IMR-90 (cell line): ENCODE results near the gene PAEP. TPM values are rescaled to one million over a fixed set of nuclear protein-coding genes. Genes with fewer than 3 reads are reported as not detected.

Source experiments
- ATAC-seq: fragments of 200-7000 bp; cut with Tn5 transposase; 2 replicates; pipeline ENCODE4 v1.9.1; 2020; ENCODE audit warnings: low read depth, mild to moderate bottlenecking, moderate library complexity
- BruUV-seq: library from RNA; stranded (reverse); fragments of 400-500 nt; replicated peaks from 2 replicates; lab custom pipeline; 2021; lab: Mats Ljungman, UMichigan
- CTCF ChIA-PET: fragments of 300-600 bp; formaldehyde crosslinking; extraction: SDS; loops from one replicate; lab custom pipeline; 2021; ENCODE audit warnings: antibody characterized with exemption; lab: Yijun Ruan, JAX
- POLR2A ChIA-PET: fragments of 300-600 bp; sonication (Branson Sonifier 250); formaldehyde crosslinking; loops from one replicate; lab custom pipeline; 2022; ENCODE audit warnings: antibody characterized with exemption; ENCODE audit not compliant: unreplicated experiment; lab: Charles Lee
- DNase-seq: peaks from one replicate; pipeline ENCODE4 v3.0.0; 2013
- H2AFZ ChIP-seq: replicated peaks from 2 replicates; pipeline ENCODE3; 2013; ENCODE audit warnings: low read length, mild to moderate bottlenecking; ENCODE audit not compliant: poor library complexity
- H2AK5ac ChIP-seq: 2 replicates; pipeline ENCODE4 v1.6.1; 2013; ENCODE audit warnings: low read depth, low read length, inconsistent platforms
- H2AK9ac ChIP-seq: replicated peaks from 2 replicates; pipeline ENCODE3; 2013; ENCODE audit warnings: mild to moderate bottlenecking, low read depth, low read length, moderate library complexity; ENCODE audit not compliant: poor library complexity
- H2BK120ac ChIP-seq: 2 replicates; pipeline ENCODE4 v1.6.1; 2013; ENCODE audit warnings: low read depth, low read length, inconsistent platforms
- H2BK15ac ChIP-seq: 3 replicates; pipeline ENCODE4 v1.6.1; 2013; ENCODE audit warnings: low read depth, low read length, inconsistent platforms
- H2BK20ac ChIP-seq: 2 replicates; pipeline ENCODE4 v1.6.1; 2013; ENCODE audit warnings: low read depth, mild to moderate bottlenecking, inconsistent platforms, low read length, moderate library complexity
- H2BK5ac ChIP-seq: 2 replicates; pipeline ENCODE4 v1.6.1; 2013; ENCODE audit warnings: mild to moderate bottlenecking, low read depth, low read length, inconsistent platforms; ENCODE audit not compliant: poor library complexity, severe bottlenecking
- H3K14ac ChIP-seq: replicated peaks from 2 replicates; pipeline ENCODE4 v1.6.1; 2013; ENCODE audit warnings: low read depth, low read length, inconsistent platforms
- H3K18ac ChIP-seq: 2 replicates; pipeline ENCODE4 v1.6.1; 2013; ENCODE audit warnings: low read depth, low read length, control low read depth
- H3K23ac ChIP-seq: 2 replicates; pipeline ENCODE4 v1.6.1; 2013; ENCODE audit warnings: low read depth, low read length, inconsistent platforms
- H3K27ac ChIP-seq: 2 replicates; pipeline ENCODE4 v1.5.1; 2013; ENCODE audit warnings: mild to moderate bottlenecking, control low read depth, low read length; ENCODE audit not compliant: insufficient read depth
- H3K27me3 ChIP-seq: 2 replicates; pipeline ENCODE4 v1.6.1; 2013; ENCODE audit warnings: low read length; ENCODE audit not compliant: control insufficient read depth, insufficient read depth
- H3K36me3 ChIP-seq: 2 replicates; pipeline ENCODE4 v1.6.1; 2013; ENCODE audit warnings: low read length, mixed read lengths; ENCODE audit not compliant: control insufficient read depth, insufficient read depth
- H3K4ac ChIP-seq: 2 replicates; pipeline ENCODE4 v1.6.1; 2013; ENCODE audit warnings: low read depth, low read length, inconsistent platforms
- H3K4me1 ChIP-seq: 2 replicates; pipeline ENCODE4 v1.6.1; 2013; ENCODE audit warnings: low read length, mixed read lengths; ENCODE audit not compliant: control insufficient read depth, insufficient read depth
- H3K4me2 ChIP-seq: 2 replicates; pipeline ENCODE4 v1.6.1; 2013; ENCODE audit warnings: low read depth, mild to moderate bottlenecking, control low read depth, low read length, moderate library complexity
- H3K4me3 ChIP-seq: 2 replicates; pipeline ENCODE4 v1.5.1; 2013; ENCODE audit warnings: low read depth, mild to moderate bottlenecking, control low read depth, low read length, moderate library complexity; ENCODE audit not compliant: insufficient read depth
- H3K56ac ChIP-seq: 2 replicates; pipeline ENCODE4 v1.6.1; 2013; ENCODE audit warnings: low read length, inconsistent platforms; ENCODE audit not compliant: insufficient read depth; ENCODE audit errors: extremely low read depth
- H3K79me1 ChIP-seq, 2 experiments: 2 replicates each; pipeline ENCODE4 v1.6.1; 2013; ENCODE audit warnings: low read length in 2 of 2, inconsistent platforms in 1 of 2, low read depth in 1 of 2
- H3K9ac ChIP-seq: 2 replicates; pipeline ENCODE4 v1.6.1; 2013; ENCODE audit warnings: low read depth, low read length, control low read depth
- H3K9me1 ChIP-seq: 2 replicates; pipeline ENCODE4 v1.6.1; 2013; ENCODE audit warnings: low read length, inconsistent platforms; ENCODE audit not compliant: insufficient read depth
- H3K9me3 ChIP-seq: 2 replicates; pipeline ENCODE4 v1.6.1; 2013; ENCODE audit warnings: low read length; ENCODE audit not compliant: control insufficient read depth, insufficient read depth
- H4K20me1 ChIP-seq: 2 replicates; pipeline ENCODE4 v1.6.1; 2013; ENCODE audit warnings: low read length, inconsistent platforms; ENCODE audit not compliant: insufficient read depth
- H4K5ac ChIP-seq: 2 replicates; pipeline ENCODE4 v1.6.1; 2013; ENCODE audit warnings: mild to moderate bottlenecking, low read depth, low read length, control low read depth
- H4K8ac ChIP-seq, 2 experiments: 2 replicates each; pipeline ENCODE4 v1.6.1; 2013; ENCODE audit warnings: low read depth in 2 of 2, low read length in 2 of 2, control low read depth in 1 of 2, inconsistent platforms in 1 of 2
- H4K91ac ChIP-seq: 2 replicates; pipeline ENCODE4 v1.6.1; 2013; ENCODE audit warnings: low read depth, low read length, inconsistent platforms; ENCODE audit not compliant: insufficient read depth
- BHLHE40 ChIP-seq: fragments of 150-350 bp; IDR thresholded peaks from 2 replicates; pipeline ENCODE4 v1.6.1; 2016; ENCODE audit warnings: mild to moderate bottlenecking, low read depth, low read length
- CEBPB ChIP-seq: IDR thresholded peaks from 2 replicates; pipeline ENCODE4 v1.6.1; 2012; ENCODE audit warnings: low read depth, low read length, improper control_type of control experiment
- CHD1 ChIP-seq: IDR thresholded peaks from 2 replicates; pipeline ENCODE4 v1.6.1; 2012; ENCODE audit warnings: low read depth, low read length, improper control_type of control experiment
- CTCF ChIP-seq: conservative IDR thresholded peaks from 2 replicates; pipeline ENCODE4 v1.5.1; 2012; ENCODE audit warnings: mild to moderate bottlenecking, low read depth, low read length, improper control_type of control experiment
- ELK1 ChIP-seq: fragments of 150-350 bp; IDR thresholded peaks from 2 replicates; pipeline ENCODE4 v1.6.1; 2016; ENCODE audit warnings: low read depth, mild to moderate bottlenecking, low read length, moderate library complexity, borderline replicate concordance
- FOS ChIP-seq: fragments of 150-350 bp; IDR thresholded peaks from 2 replicates; pipeline ENCODE4 v1.6.1; 2016; ENCODE audit warnings: low read depth, low read length
- MAFK ChIP-seq: IDR thresholded peaks from 2 replicates; pipeline ENCODE4 v1.6.1; 2012; ENCODE audit warnings: low read depth, low read length, improper control_type of control experiment
- MAZ ChIP-seq: IDR thresholded peaks from 2 replicates; pipeline ENCODE4 v1.6.1; 2012; ENCODE audit warnings: low read depth, mild to moderate bottlenecking, low read length, improper control_type of control experiment, moderate library complexity, borderline replicate concordance
- MXI1 ChIP-seq: IDR thresholded peaks from 2 replicates; pipeline ENCODE4 v1.6.1; 2012; ENCODE audit warnings: low read depth, mild to moderate bottlenecking, low read length, moderate library complexity, borderline replicate concordance
- NFE2L2 ChIP-seq: fragments of 150-350 bp; IDR thresholded peaks from 2 replicates; pipeline ENCODE4 v1.6.1; 2016; ENCODE audit warnings: low read depth, mild to moderate bottlenecking, low read length
- POLR2A ChIP-seq: IDR thresholded peaks from 2 replicates; pipeline ENCODE4 v1.6.1; 2012; ENCODE audit warnings: mild to moderate bottlenecking, low read depth, low read length
- RAD21 ChIP-seq: IDR thresholded peaks from 2 replicates; pipeline ENCODE4 v1.6.1; 2012; ENCODE audit warnings: low read length, improper control_type of control experiment
- RCOR1 ChIP-seq: IDR thresholded peaks from 2 replicates; pipeline ENCODE4 v1.6.1; 2012; ENCODE audit warnings: mild to moderate bottlenecking, low read length, improper control_type of control experiment; ENCODE audit not compliant: insufficient replicate concordance
- RFX5 ChIP-seq: IDR thresholded peaks from 2 replicates; pipeline ENCODE4 v1.8.0; 2012; ENCODE audit warnings: low read depth, mild to moderate bottlenecking, low read length, moderate library complexity
- SMC3 ChIP-seq: fragments of 150-350 bp; IDR thresholded peaks from 2 replicates; pipeline ENCODE4 v1.6.1; 2016; ENCODE audit warnings: low read depth, mild to moderate bottlenecking, antibody characterized with exemption, low read length, moderate library complexity
- USF2 ChIP-seq: fragments of 150-350 bp; IDR thresholded peaks from 2 replicates; pipeline ENCODE4 v1.6.1; 2017; ENCODE audit warnings: mild to moderate bottlenecking, antibody characterized with exemption, low read length, low read depth
- WGBS, 2 experiments: methylation state at CpG; one replicate each; pipeline versions ENCODE4 v1.1.5 to v1.1.7; 2013; ENCODE audit warnings: missing lambda C conversion rate in 2 of 2; ENCODE audit not compliant: insufficient read length in 1 of 2; ENCODE audit errors: extremely low coverage in 2 of 2; 5-methylcytosine and 5-hydroxymethylcytosine counted together
- dilution Hi-C: fragments of 300-500 bp; cut with HindIII; formaldehyde crosslinking; loops from one replicate; pipeline ENCODE4 v1.14.3; 2018; ENCODE audit warnings: low sequenced_read_pairs; ENCODE audit not compliant: unreplicated experiment
- in situ Hi-C: fragments of 300-500 bp; cut with MboI; formaldehyde crosslinking; loops from 3 replicates; pipeline ENCODE4 v1.14.3; 2019; ENCODE audit warnings: low sequenced_read_pairs, inconsistent platforms, mixed read lengths
- intact Hi-C: fragments of 100-400 bp; cut with micrococcal nuclease; formaldehyde crosslinking; loops from 2 replicates; pipeline ENCODE4 v1.10.0; 2022
- polyA plus RNA-seq, 3 experiments: library from polyadenylated mRNA; depleted of rRNA; stranded (reverse); fragments of >200 nt; gene quantifications; 2 replicates each; pipeline ENCODE4 v1.2.3, GENCODE V29; 2012; ENCODE audit warnings: low replicate concordance in 1 of 3
- total RNA-seq: library from RNA; depleted of rRNA; stranded (reverse); fragments of >200 nt; gene quantifications from 2 replicates; pipeline ENCODE4 v1.2.3, GENCODE V29; 2012

Gene PAEP
- total and polyA plus RNA-seq, 2 of the 4 experiments (the other 2 are of a cell fraction): not detected

GRCh38 chr9:135519179-135519971 lies 42.2 kb upstream of the PAEP start:
- H3K14ac ChIP-seq: no peak overlapping the region
- dilution Hi-C loops: no loop called here
- WGBS, 2 experiments: 92% methylated on average over 2 of the region's 10 CpGs; no CpG with 5 or more reads in 1 of the 2 experiments
- H3K9me3 ChIP-seq: no peaks in the 10 kb centered on the region
- H3K9ac ChIP-seq: no peak overlapping the region
- H2AFZ ChIP-seq: no peak overlapping the region
- no peak overlapping the region for H2BK120ac ChIP-seq
- DNase-seq (no peak), ATAC-seq (no peak)
- H3K23ac ChIP-seq: no peak overlapping the region
- no peak overlapping the region for H3K4me2 ChIP-seq
- intact Hi-C loops: no loop called here
- no peaks in the 10 kb centered on the region for H3K9me1 ChIP-seq
- in situ Hi-C loops: no loop called here
- ChIA-PET CTCF (no interaction called here), POLR2A (no interaction called here)
- no peak overlapping the region for H4K8ac ChIP-seq
- H3K36me3 ChIP-seq: no peaks in the 10 kb centered on the region
- no peaks in the 10 kb centered on the region for H4K20me1 ChIP-seq
- no peak overlapping the region for H3K4me3 ChIP-seq
- no peak overlapping the region for H3K27ac ChIP-seq
- H4K5ac ChIP-seq: no peak overlapping the region
- no peak overlapping the region for H2AK5ac ChIP-seq
- H4K91ac ChIP-seq: no peak overlapping the region
- peaks cover 3% of the 10 kb centered on the region; the same call in 1 of the 2 replicates for H3K27me3 ChIP-seq
- no peak overlapping the region for H2BK20ac ChIP-seq
- H2BK5ac ChIP-seq: no peak overlapping the region
- BruUV-seq: no TSS peak
- H2BK15ac ChIP-seq: no peak overlapping the region
- no peaks in the 10 kb centered on the region for H3K4me1 ChIP-seq
- no peak overlapping the region for H2AK9ac ChIP-seq
- H3K4ac ChIP-seq: no peak overlapping the region
- H3K79me1 ChIP-seq: no peaks in the 10 kb centered on the region
- TF ChIP-seq NFE2L2: no peak
- TF ChIP-seq USF2: no peak
- no peak for TF ChIP-seq POLR2A
- no peak for TF ChIP-seq FOS
- TF ChIP-seq CHD1: no peak
- no peak for TF ChIP-seq ELK1
- TF ChIP-seq CTCF: no peak
- no peak for TF ChIP-seq RAD21
- no peak for TF ChIP-seq MAZ
- TF ChIP-seq MXI1: no peak
- TF ChIP-seq SMC3: no peak
- TF ChIP-seq CEBPB: no peak
- TF ChIP-seq MAFK: no peak
- no peak for TF ChIP-seq RCOR1
- no peak for TF ChIP-seq RFX5
- no peak for TF ChIP-seq BHLHE40
- H3K56ac ChIP-seq: no peak overlapping the region
- no peak overlapping the region for H3K18ac ChIP-seq
